NCI-H1436 treated with DMSO at 0.1 percent for 48 hours (cell line): ENCODE data around the gene PYCARD.
"Not testable (repeated sequence)": the region's sequence is repeated elsewhere in the genome, so short reads cannot be mapped to it uniquely, and the experiment has no call there.

Experiments
- DNase-seq: peaks from one replicate; lab custom pipeline; 2025; lab: John Stamatoyannopoulos, UW

Gene PYCARD

GRCh38 chr16:31215287-31216162 is 13.0 kb upstream of the PYCARD start:
- peak; percentile 13 for DNase-seq

GRCh38 chr16:31214708-31215286 is 12.2 kb upstream of the PYCARD start:
- DNase-seq, result no peak

- DNase-seq, result peak; percentile 23
Measured at GRCh38 chr16:31213877-31214707, 11.5 kb upstream of the PYCARD start, which contains the start of gene TRIM72. Gene TRIM72 (plus strand): TSS chr16:31214119. CDS start chr16:31214739, 620 bp downstream.

- no peak for DNase-seq
Measured at GRCh38 chr16:31213342-31213741, 10.8 kb upstream of the PYCARD start.

GRCh38 chr16:31206776-31207175 is 4.2 kb upstream of the PYCARD start:
- DNase-seq, result no peak

GRCh38 chr16:31204871-31205666 is 2.5 kb upstream of the PYCARD start:
- DNase-seq, result no peak

- no peak for DNase-seq
Measured at GRCh38 chr16:31201582-31202413, 762 bp downstream of the PYCARD start.

GRCh38 chr16:31200821-31201568 is 1.6 kb downstream of the PYCARD start:
- DNase-seq, result no peak

- DNase-seq, result not testable (repeated sequence)
Measured at GRCh38 chr16:31200111-31200510, 2.4 kb downstream of the PYCARD start.

- DNase-seq, result no peak
Measured at GRCh38 chr16:31199430-31200041, 3.0 kb downstream of the PYCARD start.

- DNase-seq, result no peak
Measured at GRCh38 chr16:31198207-31198882, 4.2 kb downstream of the PYCARD start.

GRCh38 chr16:31196324-31197088 is 6.1 kb downstream of the PYCARD start:
- DNase-seq, result no peak

- DNase-seq, result not testable (repeated sequence)
Measured at GRCh38 chr16:31195861-31196260, 6.7 kb downstream of the PYCARD start.

GRCh38 chr16:31194898-31195297 is 7.7 kb downstream of the PYCARD start:
- DNase-seq, result no peak

GRCh38 chr16:31193874-31194273 is 8.7 kb downstream of the PYCARD start:
- DNase-seq, result no peak

GRCh38 chr16:31192856-31193642 is 9.5 kb downstream of the PYCARD start:
- no peak for DNase-seq

- no peak for DNase-seq
Measured at GRCh38 chr16:31191697-31192428, 10.7 kb downstream of the PYCARD start.
